Mammary epithelial cell (primary cell): ENCODE results near the gene SH3BGRL.

Experiments used
- CTCF ChIP-seq, 2 donors: IDR thresholded peaks in 1 of 2; conservative IDR thresholded peaks in 1 of 2; 2 replicates each; pipeline ENCODE4 v1.5.1; 2011 to 2012; ENCODE audit warnings: inconsistent platforms in 2 of 2, low read length in 2 of 2, mild to moderate bottlenecking in 2 of 2, control low read depth in 1 of 2, low read depth in 1 of 2; ENCODE audit not compliant: insufficient read depth in 1 of 2; ENCODE audit errors: extremely low read depth in 1 of 2
- EZH2 ChIP-seq: IDR thresholded peaks from 2 replicates; pipeline ENCODE4 v1.6.1; 2012; ENCODE audit warnings: low read length, inconsistent platforms, borderline replicate concordance

GRCh38 chrX:81259020-81259713, 57.3 kb downstream of the SH3BGRL start:
- no peak for TF ChIP-seq CTCF (conservative IDR thresholded peaks at IDR 0.05 in 1 of 2, IDR thresholded peaks at IDR 0.05 in 1 of 2; ENCODE audit: extremely low read depth in 1 of 2, insufficient read depth in 1 of 2, low read depth in 1 of 2, low read length in 2 of 2)
- no peak for TF ChIP-seq EZH2
